Adrenal gland (tissue), 5 donors: ENCODE data around the gene CDS1.

Experiments
- POLR2A ChIP-seq, 2 donors: fragments of 450-650 bp; IDR thresholded peaks; one replicate each; pipeline ENCODE4 v1.6.1; 2017; ENCODE audit warnings: antibody characterized with exemption in 2 of 2, mild to moderate bottlenecking in 2 of 2, moderate library complexity in 1 of 2
- TF ChIP-seq, protein P1 (sequence below), 6 experiments: fragments of 450-650 bp in 4 of 6; fragments of 200-600 bp in 2 of 6; sonication (generic) in 1 of 6; IDR thresholded peaks; 1 replicate in 5 of 6; 2 replicates in 1 of 6; pipeline versions ENCODE4 v1.5.1 to v1.8.0; 2016 to 2021; ENCODE audit warnings: antibody characterized with exemption in 6 of 6, mild to moderate bottlenecking in 2 of 6, moderate library complexity in 1 of 6
- donor health status: DM: no; HTN: no; CAD: no.

DNA sequence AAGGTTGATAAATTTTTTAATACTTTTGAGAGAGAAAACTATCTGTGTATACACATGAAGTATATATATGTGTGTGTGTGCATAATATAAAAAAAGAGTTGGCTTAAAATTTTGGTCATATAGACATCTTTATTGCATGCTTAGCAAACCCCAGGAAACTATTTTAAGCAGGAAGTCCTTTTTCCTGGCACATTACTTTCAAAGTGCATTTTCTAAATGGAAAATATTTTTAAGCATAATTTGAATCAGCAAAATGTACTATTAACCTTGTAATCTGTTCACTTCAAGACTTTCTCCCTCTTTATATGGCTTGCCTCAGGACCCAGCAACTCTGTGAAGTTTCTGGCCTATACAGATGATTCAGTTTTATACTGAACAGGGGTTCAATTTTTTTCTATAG, 106.3 kb downstream of the CDS1 start:
- TF ChIP-seq, protein P1, sequence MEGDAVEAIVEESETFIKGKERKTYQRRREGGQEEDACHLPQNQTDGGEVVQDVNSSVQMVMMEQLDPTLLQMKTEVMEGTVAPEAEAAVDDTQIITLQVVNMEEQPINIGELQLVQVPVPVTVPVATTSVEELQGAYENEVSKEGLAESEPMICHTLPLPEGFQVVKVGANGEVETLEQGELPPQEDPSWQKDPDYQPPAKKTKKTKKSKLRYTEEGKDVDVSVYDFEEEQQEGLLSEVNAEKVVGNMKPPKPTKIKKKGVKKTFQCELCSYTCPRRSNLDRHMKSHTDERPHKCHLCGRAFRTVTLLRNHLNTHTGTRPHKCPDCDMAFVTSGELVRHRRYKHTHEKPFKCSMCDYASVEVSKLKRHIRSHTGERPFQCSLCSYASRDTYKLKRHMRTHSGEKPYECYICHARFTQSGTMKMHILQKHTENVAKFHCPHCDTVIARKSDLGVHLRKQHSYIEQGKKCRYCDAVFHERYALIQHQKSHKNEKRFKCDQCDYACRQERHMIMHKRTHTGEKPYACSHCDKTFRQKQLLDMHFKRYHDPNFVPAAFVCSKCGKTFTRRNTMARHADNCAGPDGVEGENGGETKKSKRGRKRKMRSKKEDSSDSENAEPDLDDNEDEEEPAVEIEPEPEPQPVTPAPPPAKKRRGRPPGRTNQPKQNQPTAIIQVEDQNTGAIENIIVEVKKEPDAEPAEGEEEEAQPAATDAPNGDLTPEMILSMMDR (IDR thresholded peaks at IDR 0.05), result no peak
- TF ChIP-seq POLR2A (IDR thresholded peaks at IDR 0.05), result no peak
